MM.1S (cell line): ENCODE results near the gene IHH.

Experiments used
- DNase-seq: peaks from one replicate; pipeline ENCODE4 v3.0.0-alpha.2; 2015
- H2AFZ ChIP-seq: fragments of 300-600 bp; sonication (generic); 2 replicates; pipeline ENCODE4 v1.6.0; 2016; ENCODE audit warnings: antibody characterized with exemption, low read length
- H3F3A ChIP-seq: fragments of 300-600 bp; sonication (generic); 2 replicates; pipeline ENCODE4 v1.6.1; 2016; ENCODE audit warnings: mild to moderate bottlenecking, antibody characterized with exemption, low read length, moderate library complexity, mixed read lengths; ENCODE audit not compliant: insufficient read depth
- H3K27ac ChIP-seq: fragments of 300-600 bp; sonication (generic); 2 replicates; pipeline ENCODE4 v1.5.1; 2016; ENCODE audit warnings: mild to moderate bottlenecking, low read length
- H3K27me3 ChIP-seq: fragments of 300-600 bp; sonication (generic); replicated peaks from 2 replicates; pipeline ENCODE4 v1.6.0; 2016; ENCODE audit warnings: low read length; ENCODE audit not compliant: insufficient read depth
- H3K36me3 ChIP-seq: fragments of 300-600 bp; sonication (generic); replicated peaks from 2 replicates; pipeline ENCODE4 v1.6.1; 2016; ENCODE audit warnings: mild to moderate bottlenecking, low read length, mixed read lengths; ENCODE audit not compliant: insufficient read depth
- H3K4me1 ChIP-seq: fragments of 300-600 bp; sonication (generic); 2 replicates; pipeline ENCODE4 v1.6.1; 2016; ENCODE audit warnings: low read length, mixed read lengths
- H3K4me2 ChIP-seq: fragments of 300-600 bp; sonication (generic); 2 replicates; pipeline ENCODE4 v1.6.0; 2016; ENCODE audit warnings: low read depth, low read length
- H3K4me3 ChIP-seq: fragments of 300-600 bp; sonication (generic); 2 replicates; pipeline ENCODE4 v1.5.1; 2016; ENCODE audit warnings: low read length, mixed read lengths
- H3K79me2 ChIP-seq: fragments of 300-600 bp; sonication (generic); 2 replicates; pipeline ENCODE4 v1.6.1; 2016; ENCODE audit warnings: mixed run types, low read length, mixed read lengths
- H3K9ac ChIP-seq: fragments of 300-600 bp; sonication (generic); 2 replicates; pipeline ENCODE4 v1.6.1; 2016; ENCODE audit warnings: low read length, mixed read lengths
- H3K9me2 ChIP-seq: fragments of 300-600 bp; sonication (generic); replicated peaks from 2 replicates; pipeline ENCODE4 v1.6.1; 2016; ENCODE audit warnings: mild to moderate bottlenecking, low read length, mixed read lengths; ENCODE audit not compliant: insufficient read depth
- H3K9me3 ChIP-seq: fragments of 300-600 bp; sonication (generic); replicated peaks from 2 replicates; pipeline ENCODE4 v1.6.1; 2016; ENCODE audit warnings: mild to moderate bottlenecking, low read length, mixed read lengths; ENCODE audit not compliant: insufficient read depth
- H4K20me1 ChIP-seq: fragments of 300-600 bp; sonication (generic); 2 replicates; pipeline ENCODE4 v1.6.1; 2016; ENCODE audit warnings: mild to moderate bottlenecking, low read length, moderate library complexity, mixed read lengths; ENCODE audit not compliant: insufficient read depth
- CTCF ChIP-seq: fragments of 300-600 bp; sonication (generic); IDR thresholded peaks from 2 replicates; pipeline ENCODE4 v1.5.1; 2016; ENCODE audit warnings: antibody characterized with exemption, low read length, mixed read lengths
- EZH2 ChIP-seq: fragments of 300-600 bp; sonication (generic); optimal IDR thresholded peaks from 2 replicates; pipeline ENCODE3; 2017; ENCODE audit warnings: low read depth, mild to moderate bottlenecking, antibody characterized with exemption, low read length, mixed read lengths
- EZH2phosphoT487 ChIP-seq: fragments of 300-600 bp; sonication (generic); IDR thresholded peaks from 2 replicates; pipeline ENCODE4 v1.6.1; 2018; ENCODE audit warnings: antibody characterized with exemption, low read length

The IHH gene

GRCh38 chr2:219084791-219085190, 24.1 kb upstream of the IHH start:
- TF ChIP-seq CTCF, result no peak
- TF ChIP-seq EZH2phosphoT487, result no peak
- no peak for TF ChIP-seq EZH2
- H3K79me2 ChIP-seq, result no peaks in the 10 kb centered on the region
- no peaks in the 10 kb centered on the region for H3K9me2 ChIP-seq
- H3K27me3 ChIP-seq, result no peaks in the 10 kb centered on the region
- H3F3A ChIP-seq, result no peaks in the 10 kb centered on the region
- no peak overlapping the region for H2AFZ ChIP-seq
- no peak overlapping the region for H3K4me3 ChIP-seq
- no peak for DNase-seq
- H3K27ac ChIP-seq, result no peak overlapping the region
- H3K9ac ChIP-seq, result no peak overlapping the region
- no peaks in the 10 kb centered on the region for H3K36me3 ChIP-seq
- H3K9me3 ChIP-seq, result no peaks in the 10 kb centered on the region
- H3K4me2 ChIP-seq, result no peak overlapping the region
- no peaks in the 10 kb centered on the region for H4K20me1 ChIP-seq
- no peaks in the 10 kb centered on the region for H3K4me1 ChIP-seq

- Histone ChIP-seq H3F3A (no peaks in the 10 kb centered on the region), H3K4me2 (no peak overlapping the region), H3K4me3 (no peak overlapping the region), H3K79me2 (no peaks in the 10 kb centered on the region), H3K27ac (no peak overlapping the region), H3K4me1 (no peaks in the 10 kb centered on the region), H3K9ac (no peak overlapping the region), H2AFZ (no peak overlapping the region), H3K9me3 (no peaks in the 10 kb centered on the region), H3K36me3 (no peaks in the 10 kb centered on the region; the same call in 1 of the 2 replicates), H4K20me1 (no peaks in the 10 kb centered on the region), H3K27me3 (no peaks in the 10 kb centered on the region), H3K9me2 (no peaks in the 10 kb centered on the region)
- TF ChIP-seq EZH2, result no peak
- TF ChIP-seq CTCF, result no peak
- no peak for TF ChIP-seq EZH2phosphoT487
- DNase-seq, result no peak
These were observed 21.7 kb upstream of the IHH start for GRCh38 chr2:219082332-219082958.

GRCh38 chr2:219081701-219082331, 21.1 kb upstream of the IHH start:
- no peaks in the 10 kb centered on the region for H3K4me1 ChIP-seq
- H3K36me3 ChIP-seq, result no peaks in the 10 kb centered on the region; the same call in 1 of the 2 replicates
- no peaks in the 10 kb centered on the region for H3K9me3 ChIP-seq
- DNase-seq, result no peak
- no peak overlapping the region for H3K9ac ChIP-seq
- H4K20me1 ChIP-seq, result no peaks in the 10 kb centered on the region
- TF ChIP-seq EZH2phosphoT487 (no peak), CTCF (no peak), EZH2 (no peak)
- H2AFZ ChIP-seq, result no peak overlapping the region
- no peaks in the 10 kb centered on the region for H3K27me3 ChIP-seq
- H3K4me2 ChIP-seq, result no peak overlapping the region
- no peaks in the 10 kb centered on the region for H3F3A ChIP-seq
- H3K4me3 ChIP-seq, result no peak overlapping the region
- H3K9me2 ChIP-seq, result no peaks in the 10 kb centered on the region
- no peak overlapping the region for H3K27ac ChIP-seq
- no peaks in the 10 kb centered on the region for H3K79me2 ChIP-seq
